H9 (cell line): ENCODE data around the gene BCAS2. TPM values are rescaled to one million over a fixed set of nuclear protein-coding genes. Genes with fewer than 3 reads are reported as not detected.

Experiments
- DNase-seq: peaks from one replicate; pipeline ENCODE4 v3.0.0-alpha.2; 2017
- H2AFZ ChIP-seq: one replicate; pipeline ENCODE4 v1.6.1; 2013; ENCODE audit warnings: mild to moderate bottlenecking, low read length, control low read depth, moderate library complexity
- H2AK5ac ChIP-seq: 2 replicates; pipeline ENCODE4 v1.6.1; 2013; ENCODE audit warnings: low read length, control low read depth, mixed read lengths; ENCODE audit not compliant: insufficient read length
- H2BK120ac ChIP-seq: one replicate; pipeline ENCODE4 v1.6.1; 2013; ENCODE audit warnings: low read depth, mild to moderate bottlenecking, low read length, control low read depth, inconsistent platforms; ENCODE audit not compliant: poor library complexity, severe bottlenecking
- H2BK12ac ChIP-seq: 2 replicates; pipeline ENCODE4 v1.6.1; 2013; ENCODE audit warnings: low read length, control low read depth, mixed read lengths, low read depth; ENCODE audit not compliant: insufficient read length
- H2BK15ac ChIP-seq: 2 replicates; pipeline ENCODE4 v1.6.1; 2013; ENCODE audit warnings: low read depth, low read length, control low read depth
- H2BK20ac ChIP-seq: one replicate; pipeline ENCODE4 v1.6.1; 2013; ENCODE audit warnings: low read depth, mild to moderate bottlenecking, low read length, control low read depth, inconsistent platforms; ENCODE audit not compliant: poor library complexity, severe bottlenecking
- H2BK5ac ChIP-seq: 2 replicates; pipeline ENCODE4 v1.6.1; 2013; ENCODE audit warnings: low read length, control low read depth, mixed read lengths; ENCODE audit not compliant: insufficient read length
- H3K14ac ChIP-seq: 2 replicates; pipeline ENCODE4 v1.6.1; 2013; ENCODE audit warnings: low read length, control low read depth; ENCODE audit not compliant: insufficient read depth
- H3K18ac ChIP-seq: 2 replicates; pipeline ENCODE4 v1.6.1; 2013; ENCODE audit warnings: low read depth, mild to moderate bottlenecking, mixed read lengths, low read length, control low read depth; ENCODE audit not compliant: insufficient read length
- H3K23ac ChIP-seq: 2 replicates; pipeline ENCODE4 v1.6.1; 2013; ENCODE audit warnings: low read length, control low read depth, mixed read lengths, low read depth; ENCODE audit not compliant: insufficient read length
- H3K23me2 ChIP-seq: 2 replicates; pipeline ENCODE4 v1.6.1; 2013; ENCODE audit warnings: low read depth, mild to moderate bottlenecking, mixed read lengths, low read length, control low read depth; ENCODE audit not compliant: insufficient read length, poor library complexity, severe bottlenecking
- H3K27ac ChIP-seq: 2 replicates; pipeline ENCODE4 v1.5.1; 2013; ENCODE audit warnings: low read length, control low read depth, mixed read lengths, low read depth; ENCODE audit not compliant: insufficient read length
- H3K27me3 ChIP-seq: 2 replicates; pipeline ENCODE4 v1.6.1; 2013; ENCODE audit warnings: low read length, control low read depth, inconsistent platforms; ENCODE audit not compliant: insufficient read depth
- H3K4ac ChIP-seq: 2 replicates; pipeline ENCODE4 v1.6.1; 2013; ENCODE audit warnings: low read depth, mild to moderate bottlenecking, control low read depth, inconsistent platforms, low read length, moderate library complexity
- H3K4me1 ChIP-seq: 2 replicates; pipeline ENCODE4 v1.6.1; 2013; ENCODE audit warnings: low read length, control low read depth, inconsistent platforms; ENCODE audit not compliant: insufficient read depth
- H3K4me2 ChIP-seq: 2 replicates; pipeline ENCODE4 v1.6.1; 2013; ENCODE audit warnings: low read length, control low read depth, mixed read lengths; ENCODE audit not compliant: insufficient read length, insufficient read depth
- H3K56ac ChIP-seq: 2 replicates; pipeline ENCODE4 v1.6.1; 2013; ENCODE audit warnings: low read depth, mild to moderate bottlenecking, mixed read lengths, low read length, control low read depth; ENCODE audit not compliant: insufficient read length
- H3K79me1 ChIP-seq: 2 replicates; pipeline ENCODE4 v1.6.1; 2013; ENCODE audit warnings: low read depth, mild to moderate bottlenecking, moderate library complexity, low read length, control low read depth, inconsistent platforms; ENCODE audit not compliant: insufficient read depth, poor library complexity, severe bottlenecking
- H3K79me2 ChIP-seq: 2 replicates; pipeline ENCODE4 v1.6.1; 2013; ENCODE audit warnings: low read length, control low read depth, inconsistent platforms; ENCODE audit not compliant: insufficient read depth
- H3K9ac ChIP-seq: 2 replicates; pipeline ENCODE4 v1.6.1; 2013; ENCODE audit warnings: low read length, control low read depth, mixed read lengths; ENCODE audit not compliant: insufficient read length; ENCODE audit errors: extremely low read depth
- H3K9me3 ChIP-seq: one replicate; pipeline ENCODE4 v1.6.1; 2013; ENCODE audit warnings: low read depth, low read length, inconsistent platforms; ENCODE audit not compliant: control insufficient read depth
- H3T11ph ChIP-seq: one replicate; pipeline ENCODE4 v1.6.1; 2013; ENCODE audit warnings: mild to moderate bottlenecking, low read length, control low read depth, inconsistent platforms
- H4K20me1 ChIP-seq: one replicate; pipeline ENCODE4 v1.6.1; 2013; ENCODE audit not compliant: control insufficient read depth, insufficient read length, insufficient read depth
- H4K5ac ChIP-seq: 2 replicates; pipeline ENCODE4 v1.6.1; 2013; ENCODE audit warnings: low read depth, mild to moderate bottlenecking, mixed read lengths, low read length, control low read depth; ENCODE audit not compliant: insufficient read length
- H4K8ac ChIP-seq: replicated peaks from 2 replicates; pipeline ENCODE4 v1.6.1; 2013; ENCODE audit warnings: low read length, control low read depth, mixed read lengths, low read depth; ENCODE audit not compliant: insufficient read length
- H4K91ac ChIP-seq: 2 replicates; pipeline ENCODE4 v1.6.1; 2013; ENCODE audit warnings: low read depth, mild to moderate bottlenecking, moderate library complexity, mixed read lengths, low read length, control low read depth; ENCODE audit not compliant: insufficient read length
- H3K27ac Mint-ChIP-seq, 3 experiments: 2 replicates in 2 of 3; 3 replicates in 1 of 3; pipeline ENCODE4 v1.8.0; 2020 to 2021; ENCODE audit warnings: mixed read lengths in 3 of 3, mild to moderate bottlenecking in 1 of 3, moderate library complexity in 1 of 3
- H3K27me3 Mint-ChIP-seq: 2 replicates; pipeline ENCODE4 v1.8.0; 2021; ENCODE audit warnings: low read depth, mild to moderate bottlenecking, moderate library complexity, mixed read lengths
- H3K36me3 Mint-ChIP-seq, 3 experiments: 2 replicates in 2 of 3; 3 replicates in 1 of 3; pipeline ENCODE4 v1.8.0; 2020 to 2021; ENCODE audit warnings: low read depth in 3 of 3, mixed read lengths in 3 of 3; ENCODE audit not compliant: insufficient read depth in 1 of 3
- H3K4me1 Mint-ChIP-seq, 2 experiments: 2 replicates each; pipeline ENCODE4 v1.8.0; 2020; ENCODE audit warnings: mixed read lengths in 2 of 2
- H3K4me3 Mint-ChIP-seq, 2 experiments: 2 replicates in 1 of 2; 3 replicates in 1 of 2; pipeline ENCODE4 v1.8.0; 2020 to 2021; ENCODE audit warnings: mild to moderate bottlenecking in 2 of 2, mixed read lengths in 2 of 2, moderate library complexity in 1 of 2
- H3K9me3 Mint-ChIP-seq, 2 experiments: 2 replicates in 1 of 2; 3 replicates in 1 of 2; pipeline ENCODE4 v1.8.0; 2020; ENCODE audit warnings: mild to moderate bottlenecking in 2 of 2, mixed read lengths in 2 of 2, moderate library complexity in 1 of 2
- WGBS: extraction: QIAGEN DNeasy Blood & Tissue Kit; methylation state at CpG from one replicate; pipeline ENCODE4 v1.1.7; 2013; ENCODE audit warnings: missing lambda C conversion rate, low lambda C conversion rate, mixed read lengths; ENCODE audit not compliant: insufficient read length; ENCODE audit errors: extremely low coverage; 5-methylcytosine and 5-hydroxymethylcytosine counted together
- total RNA-seq: library from RNA; stranded (reverse); gene quantifications from 2 replicates; pipeline ENCODE4 v1.2.1, GENCODE V29; 2021
- TF ChIP-seq, protein P1 (sequence below): fragments of 200-600 bp; sonication (generic); conservative IDR thresholded peaks from 3 replicates; pipeline ENCODE4 v1.8.0; 2021; ENCODE audit warnings: antibody characterized with exemption, mild to moderate bottlenecking

Gene BCAS2
- total RNA-seq, 1 experiment from 2014 or later, result 72.1 TPM

DNA sequence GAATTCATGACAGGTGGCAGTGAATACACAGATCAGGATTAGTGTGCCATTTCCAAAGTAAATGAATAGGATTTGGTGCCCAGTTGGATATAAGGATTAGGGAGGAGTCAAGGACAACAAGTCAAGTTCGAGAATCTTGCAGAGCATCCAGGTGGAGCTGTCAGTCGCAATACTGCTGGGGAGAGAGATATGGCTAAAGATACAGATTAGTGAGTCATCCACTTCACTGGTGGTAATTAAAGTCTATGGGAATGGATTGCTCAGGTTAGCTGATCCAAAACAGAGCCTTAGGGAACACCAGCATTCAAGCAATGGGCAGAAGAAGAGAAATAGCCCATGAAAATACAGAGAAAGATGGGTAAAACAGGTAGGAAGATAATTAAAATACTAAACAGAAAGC, 26.8 kb downstream of the BCAS2 start:
- no peaks in the 10 kb centered on the region for H3K4me1 ChIP-seq
- no peak overlapping the region for H2BK5ac ChIP-seq
- no peak overlapping the region for H3K4me3 Mint-ChIP-seq
- no peak overlapping the region for H3K14ac ChIP-seq
- H2BK120ac ChIP-seq, result no peak overlapping the region
- H4K8ac ChIP-seq, result no peak overlapping the region
- no peak overlapping the region for H3K27ac Mint-ChIP-seq
- no peaks in the 10 kb centered on the region for H4K20me1 ChIP-seq
- no peak overlapping the region for H4K5ac ChIP-seq
- H3K56ac ChIP-seq, result no peak overlapping the region
- H2AK5ac ChIP-seq, result no peak overlapping the region
- H2BK12ac ChIP-seq, result no peak overlapping the region
- H4K91ac ChIP-seq, result no peak overlapping the region
- H3K4ac ChIP-seq, result no peak overlapping the region
- H3K27me3 ChIP-seq, result no peaks in the 10 kb centered on the region
- no peaks in the 10 kb centered on the region for H3K79me2 ChIP-seq
- no peak overlapping the region for H3K23ac ChIP-seq
- H3K27me3 Mint-ChIP-seq, result no peaks in the 10 kb centered on the region
- H3K27ac ChIP-seq, result no peak overlapping the region
- H3K9me3 Mint-ChIP-seq, result no peaks in the 10 kb centered on the region
- no peak for DNase-seq
- H3K9ac ChIP-seq, result no peak overlapping the region
- no peaks in the 10 kb centered on the region for H3K36me3 Mint-ChIP-seq
- no peak overlapping the region for H3T11ph ChIP-seq
- H3K4me2 ChIP-seq, result no peak overlapping the region
- H2BK15ac ChIP-seq, result no peak overlapping the region
- H3K4me1 Mint-ChIP-seq, result peaks cover 2 to 9% of the 10 kb centered on the region in 2 experiments; a peak in 3 of 4 replicates
- no peak overlapping the region for H2AFZ ChIP-seq
- TF ChIP-seq, protein P1, sequence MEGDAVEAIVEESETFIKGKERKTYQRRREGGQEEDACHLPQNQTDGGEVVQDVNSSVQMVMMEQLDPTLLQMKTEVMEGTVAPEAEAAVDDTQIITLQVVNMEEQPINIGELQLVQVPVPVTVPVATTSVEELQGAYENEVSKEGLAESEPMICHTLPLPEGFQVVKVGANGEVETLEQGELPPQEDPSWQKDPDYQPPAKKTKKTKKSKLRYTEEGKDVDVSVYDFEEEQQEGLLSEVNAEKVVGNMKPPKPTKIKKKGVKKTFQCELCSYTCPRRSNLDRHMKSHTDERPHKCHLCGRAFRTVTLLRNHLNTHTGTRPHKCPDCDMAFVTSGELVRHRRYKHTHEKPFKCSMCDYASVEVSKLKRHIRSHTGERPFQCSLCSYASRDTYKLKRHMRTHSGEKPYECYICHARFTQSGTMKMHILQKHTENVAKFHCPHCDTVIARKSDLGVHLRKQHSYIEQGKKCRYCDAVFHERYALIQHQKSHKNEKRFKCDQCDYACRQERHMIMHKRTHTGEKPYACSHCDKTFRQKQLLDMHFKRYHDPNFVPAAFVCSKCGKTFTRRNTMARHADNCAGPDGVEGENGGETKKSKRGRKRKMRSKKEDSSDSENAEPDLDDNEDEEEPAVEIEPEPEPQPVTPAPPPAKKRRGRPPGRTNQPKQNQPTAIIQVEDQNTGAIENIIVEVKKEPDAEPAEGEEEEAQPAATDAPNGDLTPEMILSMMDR, result no peak
- H3K9me3 ChIP-seq, result no peaks in the 10 kb centered on the region
- H3K79me1 ChIP-seq, result no peaks in the 10 kb centered on the region
- H2BK20ac ChIP-seq, result no peak overlapping the region
- H3K23me2 ChIP-seq, result no peaks in the 10 kb centered on the region
- no peak overlapping the region for H3K18ac ChIP-seq
- WGBS, result no CpG with 5 or more reads among the region's 2 CpGs
